GM19193 (cell line): ENCODE measurements around the gene ERVV-1.

Source experiments
- POLR2A ChIP-seq: IDR thresholded peaks from 4 replicates; pipeline ENCODE4 v1.6.1; 2011; ENCODE audit not compliant: insufficient read depth, insufficient read length; ENCODE audit errors: extremely low read depth

ERVV-1 gene

DNA sequence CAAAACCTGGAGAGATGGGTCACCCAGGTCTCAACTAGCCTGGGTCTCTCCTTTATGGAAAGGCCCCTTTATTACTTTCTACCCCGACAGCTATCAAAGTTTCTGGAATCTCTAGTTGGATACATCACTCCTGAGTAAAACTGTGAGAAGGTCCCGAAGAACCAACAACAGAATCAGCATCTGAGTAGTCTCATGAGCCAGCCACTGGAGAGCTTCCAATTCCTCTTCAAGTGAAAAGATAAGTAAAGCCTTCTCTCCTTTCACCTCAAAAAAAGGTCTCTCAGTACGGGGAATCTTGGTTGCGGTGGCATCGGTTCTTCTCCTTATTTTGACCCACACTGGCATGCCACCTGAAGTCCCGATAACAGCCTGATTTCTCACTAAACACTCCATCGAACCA, at the start of gene ERVV-1:
TSS of gene ERVV-1 (plus strand) at position 301 of the 400 bp plus-strand sequence. CDS start 170 bp downstream, outside the sequence.
- TF ChIP-seq POLR2A = no peak

GRCh38 chr19:52967772-52968171, 45.9 kb upstream of the ERVV-1 start:
- no peak for TF ChIP-seq POLR2A

DNA sequence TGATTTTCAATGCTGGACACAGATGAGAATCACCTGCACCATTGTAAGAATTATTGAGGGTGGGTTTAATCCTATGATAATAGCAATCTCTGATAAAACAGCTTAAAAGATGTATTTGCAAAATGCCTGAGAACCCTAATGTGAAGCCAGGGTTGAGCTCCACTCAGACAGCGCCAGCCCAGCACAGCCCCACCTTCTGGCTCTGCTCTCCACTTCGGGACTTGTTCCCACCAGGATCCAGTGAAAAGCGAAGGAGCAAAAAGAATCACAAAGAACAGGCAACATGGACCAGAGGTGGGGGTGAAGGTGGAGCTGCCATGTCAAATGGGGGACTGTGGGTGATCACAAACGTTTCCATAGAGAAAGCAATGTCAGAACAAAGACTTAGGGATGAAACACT, 32.4 kb upstream of the ERVV-1 start:
- no peak for TF ChIP-seq POLR2A

- TF ChIP-seq POLR2A = no peak
These were observed 26.5 kb upstream of the ERVV-1 start for GRCh38 chr19:52987221-52987620.

- TF ChIP-seq POLR2A = no peak
These were observed 25.2 kb upstream of the ERVV-1 start for GRCh38 chr19:52988506-52988905.

GRCh38 chr19:52990759-52991418, 22.8 kb upstream of the ERVV-1 start:
- TF ChIP-seq POLR2A = no peak

- no peak for TF ChIP-seq POLR2A
These were observed 22.2 kb upstream of the ERVV-1 start for GRCh38 chr19:52991484-52991883.

GRCh38 chr19:52992109-52993004, 21.4 kb upstream of the ERVV-1 start:
- TF ChIP-seq POLR2A = no peak

DNA sequence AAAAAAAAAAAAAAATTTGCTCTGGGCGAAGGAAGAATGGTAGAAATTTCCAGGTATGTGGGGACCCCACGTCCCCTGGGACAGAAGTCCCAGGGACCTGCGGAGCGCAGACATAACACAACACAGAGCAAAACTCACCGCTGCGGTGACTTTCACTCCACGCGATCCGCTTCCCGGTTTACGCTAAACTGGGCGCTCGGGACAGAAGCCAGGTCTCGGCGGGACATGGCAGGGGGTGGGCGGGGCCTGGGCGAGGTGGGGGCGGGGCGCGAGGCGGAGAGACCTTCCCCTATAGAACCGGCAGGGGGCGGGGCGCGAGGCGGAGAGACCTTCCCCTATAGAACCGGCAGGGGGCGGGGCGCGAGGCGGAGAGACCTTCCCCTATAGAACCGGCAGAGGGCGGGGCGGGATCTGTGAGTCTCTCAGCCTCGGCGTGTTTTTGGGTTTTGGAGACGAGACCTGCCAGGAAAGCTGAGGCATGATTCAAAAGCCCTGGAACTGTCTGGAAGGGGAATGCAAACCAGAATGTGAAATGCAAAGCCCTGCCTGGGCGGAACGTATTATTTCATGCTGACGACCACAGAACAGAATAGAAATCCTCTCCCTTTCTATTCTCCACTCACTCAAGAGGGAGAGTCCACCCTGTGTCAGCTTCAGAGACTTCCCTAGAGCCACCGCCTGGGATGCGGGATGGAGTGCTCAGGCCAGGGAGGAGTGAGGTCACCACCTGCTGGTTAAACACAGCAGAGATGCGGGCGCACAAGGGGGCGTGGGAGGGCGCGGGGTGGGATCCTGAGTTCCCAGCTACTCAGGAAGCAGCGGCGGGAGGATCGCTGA, 20.2 kb upstream of the ERVV-1 start:
- TF ChIP-seq POLR2A = no peak

DNA sequence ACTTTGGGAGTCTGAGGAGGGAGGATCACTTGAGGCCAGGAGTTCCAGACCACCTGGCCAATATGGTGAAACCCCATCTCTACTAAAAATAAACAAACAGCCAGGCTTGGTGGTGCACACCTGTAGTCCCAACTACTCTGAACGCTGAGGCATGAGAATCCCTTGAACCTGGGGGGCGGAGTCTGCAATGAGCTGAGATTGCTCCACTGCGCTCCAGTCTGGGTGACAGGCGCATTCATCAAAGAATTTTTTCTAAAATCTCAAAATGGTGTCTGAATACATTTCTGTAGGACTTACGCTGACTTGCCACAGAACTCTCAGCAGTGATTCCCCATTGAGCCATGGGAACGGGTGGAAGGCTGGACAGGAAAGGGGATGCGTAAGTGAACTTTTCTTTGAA, 18.0 kb upstream of the ERVV-1 start:
- TF ChIP-seq POLR2A = no peak

GRCh38 chr19:52997975-52998374, 15.7 kb upstream of the ERVV-1 start:
- no peak for TF ChIP-seq POLR2A

DNA sequence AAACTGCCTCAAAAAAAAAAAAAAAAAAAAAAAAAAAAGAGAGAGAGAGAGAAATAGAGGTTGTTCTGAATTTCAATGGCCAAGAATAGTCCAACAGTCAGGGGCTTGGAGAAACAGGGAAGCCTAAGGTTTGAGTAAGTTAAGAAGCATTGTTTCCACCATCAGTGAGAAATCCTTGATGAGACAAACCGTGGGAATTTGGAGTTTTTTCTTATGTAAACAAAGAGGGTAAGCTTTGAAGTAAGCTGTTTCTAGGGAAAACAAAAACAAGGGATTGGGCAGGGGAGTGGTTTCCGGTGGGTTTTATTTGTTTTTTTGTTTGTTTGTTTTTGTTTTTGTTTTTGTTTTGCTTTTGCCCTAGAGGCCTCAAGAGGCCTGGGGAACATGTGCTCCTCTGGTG, 11.2 kb upstream of the ERVV-1 start:
- no peak for TF ChIP-seq POLR2A

DNA sequence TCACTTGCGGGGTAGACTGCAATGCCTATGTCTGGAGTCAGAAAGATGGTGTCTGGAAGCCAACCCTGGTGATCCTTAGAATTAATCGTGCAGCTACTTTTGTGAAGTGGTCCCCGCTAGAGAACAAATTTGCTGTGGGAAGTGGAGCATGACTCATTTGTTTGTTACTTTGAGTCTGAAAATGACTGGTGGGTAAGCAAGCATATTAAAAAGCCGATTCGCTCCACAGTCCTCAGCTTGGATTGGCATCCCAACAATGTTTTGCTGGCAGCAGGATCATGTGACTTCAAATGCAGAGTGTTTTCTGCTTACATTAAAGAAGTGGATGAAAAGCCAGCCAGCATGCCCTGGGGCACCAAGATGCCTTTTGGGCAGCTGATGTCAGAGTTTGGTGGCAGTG, 9.5 kb upstream of the ERVV-1 start:
- no peak for TF ChIP-seq POLR2A

- TF ChIP-seq POLR2A = no peak
These were observed 6.5 kb upstream of the ERVV-1 start for GRCh38 chr19:53007200-53007599.

DNA sequence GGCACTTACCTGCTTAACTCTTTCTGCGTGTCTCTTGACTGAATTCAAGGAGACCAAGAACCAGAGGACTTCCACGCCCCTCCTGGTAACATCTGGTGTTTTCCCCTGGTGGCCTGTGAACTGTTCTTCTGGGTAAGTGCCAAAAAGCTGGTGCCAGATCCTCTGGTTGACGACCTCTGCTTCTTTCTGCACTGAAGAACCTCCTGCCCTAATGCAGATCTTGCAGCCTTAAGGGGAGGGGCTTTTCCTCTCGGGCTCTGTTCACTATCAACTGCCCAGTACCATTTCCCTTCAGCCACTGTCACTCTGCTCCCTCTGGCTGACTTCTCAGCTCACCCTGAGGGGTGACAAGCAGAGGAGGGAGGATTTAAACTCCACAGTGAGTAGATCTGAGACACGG, 6.1 kb upstream of the ERVV-1 start:
- no peak for TF ChIP-seq POLR2A
